Esophagus squamous epithelium (tissue), 5 donors: ENCODE data around the gene LINC01488. TPM values are rescaled to one million over a fixed set of nuclear protein-coding genes. Genes with fewer than 3 reads are reported as not detected.

ENCODE experiments used
- DNase-seq: peaks from one replicate; lab custom pipeline; 2025; lab: John Stamatoyannopoulos, UW
- H3K27ac ChIP-seq, 4 donors: fragments of 200-600 bp; sonication (generic); one replicate each; pipeline ENCODE4 v1.5.1; 2016 to 2019; ENCODE audit warnings: mild to moderate bottlenecking in 1 of 4
- H3K27me3 ChIP-seq, 4 donors: fragments of 200-600 bp; sonication (generic); 1 replicate in 3 of 4; 2 replicates in 1 of 4; pipeline versions ENCODE4 v1.5.1 to v1.6.0; 2017 to 2021; ENCODE audit warnings: antibody characterized with exemption in 1 of 4
- H3K36me3 ChIP-seq, 3 donors: fragments of 200-600 bp; sonication (generic); one replicate each; pipeline ENCODE4 v1.5.1; 2016 to 2019
- H3K4me1 ChIP-seq, 3 donors: fragments of 200-600 bp; sonication (generic); one replicate each; pipeline ENCODE4 v1.5.1; 2017 to 2019
- H3K4me3 ChIP-seq, 4 donors: fragments of 200-600 bp; sonication (generic); 1 replicate in 3 of 4; 2 replicates in 1 of 4; pipeline ENCODE4 v1.5.1; 2016 to 2019; ENCODE audit warnings: mild to moderate bottlenecking in 2 of 4, moderate library complexity in 1 of 4
- H3K9me3 ChIP-seq, 3 donors: fragments of 200-600 bp; sonication (generic); one replicate each; pipeline ENCODE4 v1.5.1; 2016 to 2019
- POLR2A ChIP-seq, 4 donors: fragments of 450-650 bp; IDR thresholded peaks; one replicate each; pipeline ENCODE4 v1.6.1; 2017; ENCODE audit warnings: antibody characterized with exemption in 4 of 4, mild to moderate bottlenecking in 4 of 4, moderate library complexity in 3 of 4
- WGBS, 2 donors: methylation state at CpG; one replicate each; pipeline ENCODE4 v1.1.5; 2018; 5-methylcytosine and 5-hydroxymethylcytosine counted together
- intact Hi-C: fragments of 100-400 bp; cut with DNase I; formaldehyde crosslinking; loops from one replicate; pipeline ENCODE4 v1.15.0; 2022
- total RNA-seq, 4 donors: library from RNA; depleted of rRNA; stranded (reverse); fragments of >200 nt; gene quantifications; one replicate each; pipeline ENCODE4 v1.1.0, GENCODE V29; 2016
- TF ChIP-seq, protein P1 (sequence below), 6 experiments: fragments of 450-650 bp in 4 of 6; fragments of 200-600 bp in 2 of 6; sonication (generic) in 2 of 6; IDR thresholded peaks; one replicate each; pipeline ENCODE4 v1.5.1; 2016 to 2019; ENCODE audit warnings: antibody characterized with exemption in 6 of 6, mild to moderate bottlenecking in 4 of 6, moderate library complexity in 4 of 6
- donor health status: DM: yes; HTN: yes; CAD: no.

LINC01488 gene
- total RNA-seq, 4 donors from 2014 or later = not detected

DNA sequence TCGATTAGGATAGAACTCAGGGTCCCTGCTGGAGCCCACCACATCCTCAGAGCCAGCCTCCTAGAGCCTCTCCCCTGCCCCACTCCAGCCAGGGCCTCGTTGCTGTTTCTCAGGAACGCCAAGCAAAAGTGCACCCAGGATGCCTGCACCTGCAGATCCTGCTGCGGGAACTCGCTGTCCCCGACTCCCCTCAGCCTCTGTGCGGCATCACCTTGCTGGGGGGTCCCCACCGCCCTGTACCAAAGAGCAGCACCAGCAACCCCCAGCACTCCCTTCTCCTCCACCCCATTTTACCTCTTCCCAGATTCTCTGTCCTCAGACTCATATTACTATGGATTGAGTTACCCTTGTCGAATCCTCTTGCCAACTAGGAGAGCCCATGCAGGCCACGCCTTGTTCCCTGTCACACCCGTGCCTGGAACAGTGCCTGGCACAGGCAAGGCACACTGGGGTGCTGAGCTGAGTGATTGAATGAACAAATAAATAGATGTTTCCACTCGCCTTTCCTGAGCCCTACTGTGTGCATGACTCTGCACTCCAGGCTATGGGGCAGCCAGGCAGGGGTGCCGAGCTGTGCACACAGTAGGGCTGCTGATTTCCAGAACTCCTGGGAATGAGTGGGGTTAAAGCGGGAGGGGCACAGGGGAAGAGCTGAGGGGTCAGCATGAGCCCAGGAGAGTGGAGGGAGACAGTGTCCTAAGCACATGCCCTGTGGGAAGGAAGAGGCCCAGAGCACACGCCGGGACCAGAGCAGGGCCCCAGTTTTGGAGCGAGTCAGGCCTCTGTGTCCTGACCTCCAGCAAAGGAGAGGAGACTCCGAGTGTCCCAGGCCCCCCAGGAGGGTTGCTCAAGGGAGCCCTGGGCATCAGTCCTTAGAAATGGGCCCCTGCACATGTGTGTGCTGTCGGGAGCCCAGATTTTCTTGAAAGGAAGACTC is 44.3 kb downstream of the LINC01488 start:
- Histone ChIP-seq H3K36me3 (no peaks in the 10 kb centered on the region), H3K9me3 (no peaks in the 10 kb centered on the region), H3K4me1 (peaks cover 0 to 23% (median 6%) of the 10 kb centered on the region in 3 donors), H3K4me3 (no peak overlapping the region), H3K27ac (no peak overlapping the region), H3K27me3 (peaks cover 0 to 12% (median 0%) of the 10 kb centered on the region in 4 donors)
- intact Hi-C loops = no loop called here
- TF ChIP-seq POLR2A (IDR thresholded peaks at IDR 0.05) = no peak
- TF ChIP-seq, protein P1, sequence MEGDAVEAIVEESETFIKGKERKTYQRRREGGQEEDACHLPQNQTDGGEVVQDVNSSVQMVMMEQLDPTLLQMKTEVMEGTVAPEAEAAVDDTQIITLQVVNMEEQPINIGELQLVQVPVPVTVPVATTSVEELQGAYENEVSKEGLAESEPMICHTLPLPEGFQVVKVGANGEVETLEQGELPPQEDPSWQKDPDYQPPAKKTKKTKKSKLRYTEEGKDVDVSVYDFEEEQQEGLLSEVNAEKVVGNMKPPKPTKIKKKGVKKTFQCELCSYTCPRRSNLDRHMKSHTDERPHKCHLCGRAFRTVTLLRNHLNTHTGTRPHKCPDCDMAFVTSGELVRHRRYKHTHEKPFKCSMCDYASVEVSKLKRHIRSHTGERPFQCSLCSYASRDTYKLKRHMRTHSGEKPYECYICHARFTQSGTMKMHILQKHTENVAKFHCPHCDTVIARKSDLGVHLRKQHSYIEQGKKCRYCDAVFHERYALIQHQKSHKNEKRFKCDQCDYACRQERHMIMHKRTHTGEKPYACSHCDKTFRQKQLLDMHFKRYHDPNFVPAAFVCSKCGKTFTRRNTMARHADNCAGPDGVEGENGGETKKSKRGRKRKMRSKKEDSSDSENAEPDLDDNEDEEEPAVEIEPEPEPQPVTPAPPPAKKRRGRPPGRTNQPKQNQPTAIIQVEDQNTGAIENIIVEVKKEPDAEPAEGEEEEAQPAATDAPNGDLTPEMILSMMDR (IDR thresholded peaks at IDR 0.05) = no peak
- WGBS, 2 donors = 68 to 75% methylated on average over 12 to 16 of the region's 19 CpGs
- no peak for DNase-seq

- TF ChIP-seq POLR2A (IDR thresholded peaks at IDR 0.05) = no peak
- TF ChIP-seq, protein P1 (IDR thresholded peaks at IDR 0.05) = no peak
- Histone ChIP-seq H3K4me3 (no peak overlapping the region), H3K36me3 (no peaks in the 10 kb centered on the region), H3K27me3 (peaks cover 0 to 13% (median 0%) of the 10 kb centered on the region in 4 donors), H3K27ac (no peak overlapping the region), H3K4me1 (peaks cover 0 to 21% (median 6%) of the 10 kb centered on the region in 3 donors), H3K9me3 (no peaks in the 10 kb centered on the region)
- intact Hi-C loops = no loop called here
- 80 to 85% methylated on average over 12 of the region's 12 CpGs for WGBS, 2 donors
- DNase-seq = no peak
Observed at GRCh38 chr11:69526453-69526810, 45.0 kb downstream of the LINC01488 start.

- 60% methylated on average over 2 of the region's 13 CpGs; no CpG with 5 or more reads in 1 of the 2 donors for WGBS, 2 donors
- DNase-seq = no peak
Observed at GRCh38 chr11:69529001-69529400, 47.5 kb downstream of the LINC01488 start.

GRCh38 chr11:69530278-69531070 is 49.0 kb downstream of the LINC01488 start:
- intact Hi-C loops = no loop called here
- DNase-seq = no peak

More at GRCh38 chr11:69529001-69529400, 47.5 kb downstream of the LINC01488 start:
- Histone ChIP-seq H3K36me3 (no peaks in the 10 kb centered on the region), H3K4me3 (no peak overlapping the region), H3K9me3 (no peaks in the 10 kb centered on the region), H3K4me1 (peaks cover 0 to 18% (median 5%) of the 10 kb centered on the region in 3 donors), H3K27ac (no peak overlapping the region), H3K27me3 (peaks cover 0 to 13% (median 0%) of the 10 kb centered on the region in 4 donors)
- TF ChIP-seq, protein P1 (IDR thresholded peaks at IDR 0.05) = no peak
- no peak for TF ChIP-seq POLR2A (IDR thresholded peaks at IDR 0.05)
- intact Hi-C loops = no loop called here

More at GRCh38 chr11:69530278-69531070, 49.0 kb downstream of the LINC01488 start:
- TF ChIP-seq, protein P1 (IDR thresholded peaks at IDR 0.05) = no peak
- H3K36me3 ChIP-seq = no peaks in the 10 kb centered on the region
- H3K4me3 ChIP-seq = no peak overlapping the region
- no peaks in the 10 kb centered on the region for H3K9me3 ChIP-seq
- H3K27ac ChIP-seq = no peak overlapping the region
- peaks cover 0 to 7% (median 0%) of the 10 kb centered on the region in 4 donors for H3K27me3 ChIP-seq
- WGBS, 2 donors = 70 to 71% methylated on average over 19 of the region's 19 CpGs
- peaks cover 0 to 3% (median 0%) of the 10 kb centered on the region in 3 donors for H3K4me1 ChIP-seq
